Coronary artery (tissue), 2 donors: ENCODE data around the gene MAGOH.

Experiments
- DNase-seq: peaks from one replicate; pipeline ENCODE4 v3.0.0-alpha.2; 2017; ENCODE audit warnings: low spot score
- H3K27ac ChIP-seq, 2 donors: fragments of 200-600 bp; sonication (generic); one replicate each; pipeline ENCODE4 v1.5.1; 2016 to 2019
- H3K4me3 ChIP-seq: fragments of 200-600 bp; sonication (generic); 2 replicates; pipeline ENCODE4 v1.5.1; 2016; ENCODE audit warnings: mild to moderate bottlenecking, moderate library complexity
- TF ChIP-seq, protein P1 (sequence below): fragments of 200-600 bp; sonication (generic); IDR thresholded peaks from one replicate; pipeline ENCODE4 v1.5.1; 2019; ENCODE audit warnings: antibody characterized with exemption

MAGOH gene

DNA sequence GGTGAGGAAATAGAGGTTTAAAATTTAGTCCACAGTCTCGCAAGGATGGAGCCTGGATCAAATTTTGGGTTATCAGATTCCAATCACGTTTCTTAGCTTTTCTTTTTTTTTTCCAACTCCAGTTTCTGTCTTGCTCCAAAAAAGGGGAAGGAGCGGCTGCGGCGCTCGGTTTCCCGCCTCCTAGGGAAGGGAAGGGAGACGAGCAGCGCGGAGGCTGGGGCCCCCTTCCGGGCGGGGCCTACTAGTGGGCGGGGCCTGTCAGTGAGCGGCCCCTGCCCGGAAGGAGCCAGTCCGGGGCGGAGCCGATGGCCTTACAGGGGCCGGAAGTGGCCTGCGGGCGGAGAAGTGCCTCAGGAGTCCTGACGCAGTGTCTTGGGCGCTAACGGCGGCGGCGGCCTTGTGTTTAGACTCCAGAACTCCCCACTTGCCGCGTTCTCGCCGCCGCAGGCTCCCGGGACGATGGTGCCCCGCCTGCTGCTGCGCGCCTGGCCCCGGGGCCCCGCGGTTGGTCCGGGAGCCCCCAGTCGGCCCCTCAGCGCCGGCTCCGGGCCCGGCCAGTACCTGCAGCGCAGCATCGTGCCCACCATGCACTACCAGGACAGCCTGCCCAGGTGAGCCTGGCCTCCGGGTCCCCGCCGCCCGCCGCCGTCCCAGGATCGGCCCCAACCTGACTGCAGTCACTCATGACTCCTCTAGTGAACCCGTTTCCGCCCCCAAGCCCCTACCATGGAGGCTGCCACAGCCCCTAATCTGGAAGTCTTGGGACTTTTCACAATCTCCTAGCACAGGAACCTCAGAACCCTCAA, 41.6 kb downstream of the MAGOH start, which contains the start of gene CPT2:
CPT2 (plus strand) TSS at position 340 of the 806 bp plus-strand sequence; CDS start at position 460, 120 bp downstream.
- TF ChIP-seq, protein P1, sequence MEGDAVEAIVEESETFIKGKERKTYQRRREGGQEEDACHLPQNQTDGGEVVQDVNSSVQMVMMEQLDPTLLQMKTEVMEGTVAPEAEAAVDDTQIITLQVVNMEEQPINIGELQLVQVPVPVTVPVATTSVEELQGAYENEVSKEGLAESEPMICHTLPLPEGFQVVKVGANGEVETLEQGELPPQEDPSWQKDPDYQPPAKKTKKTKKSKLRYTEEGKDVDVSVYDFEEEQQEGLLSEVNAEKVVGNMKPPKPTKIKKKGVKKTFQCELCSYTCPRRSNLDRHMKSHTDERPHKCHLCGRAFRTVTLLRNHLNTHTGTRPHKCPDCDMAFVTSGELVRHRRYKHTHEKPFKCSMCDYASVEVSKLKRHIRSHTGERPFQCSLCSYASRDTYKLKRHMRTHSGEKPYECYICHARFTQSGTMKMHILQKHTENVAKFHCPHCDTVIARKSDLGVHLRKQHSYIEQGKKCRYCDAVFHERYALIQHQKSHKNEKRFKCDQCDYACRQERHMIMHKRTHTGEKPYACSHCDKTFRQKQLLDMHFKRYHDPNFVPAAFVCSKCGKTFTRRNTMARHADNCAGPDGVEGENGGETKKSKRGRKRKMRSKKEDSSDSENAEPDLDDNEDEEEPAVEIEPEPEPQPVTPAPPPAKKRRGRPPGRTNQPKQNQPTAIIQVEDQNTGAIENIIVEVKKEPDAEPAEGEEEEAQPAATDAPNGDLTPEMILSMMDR = no peak
- Histone ChIP-seq H3K27ac (peak within 1 kb of the TSS; percentile 94 to 100), H3K4me3 (peak within 1 kb of the TSS; percentile 98)
- DNase-seq = peak; percentile 97

DNA sequence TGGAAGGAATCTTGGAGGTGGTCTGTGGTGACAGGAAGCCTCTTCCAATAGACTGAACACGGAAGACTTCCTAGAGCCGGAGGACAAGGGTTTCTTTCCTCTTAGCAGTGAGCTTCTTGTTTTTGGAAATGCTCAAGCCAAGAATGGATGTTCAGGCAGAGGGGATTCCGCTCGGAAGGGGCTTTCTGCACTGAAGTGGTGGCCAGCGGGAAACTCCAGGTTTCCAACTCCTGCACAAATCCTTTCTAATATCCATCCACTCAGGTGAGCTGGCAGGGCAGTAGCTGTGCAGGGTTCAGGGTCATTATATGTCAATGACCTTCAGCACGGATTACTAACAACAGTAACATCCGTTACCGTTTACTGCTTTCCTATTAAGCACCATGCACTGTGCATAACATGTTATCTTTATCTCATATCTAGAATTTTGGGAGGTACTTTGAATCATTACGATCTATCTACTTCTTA, 42.3 kb downstream of the MAGOH start:
- Histone ChIP-seq H3K4me3 (peak overlapping the region; percentile 98), H3K27ac (peak overlapping the region; percentile 94 to 100)
- no peak for DNase-seq
- TF ChIP-seq, protein P1 = no peak

GRCh38 chr1:53195246-53196016, 42.9 kb downstream of the MAGOH start:
- DNase-seq = no peak
- peak overlapping the region; percentile 94 to 100 for H3K27ac ChIP-seq
- TF ChIP-seq, protein P1 = no peak
- H3K4me3 ChIP-seq = peak overlapping the region; percentile 98

DNA sequence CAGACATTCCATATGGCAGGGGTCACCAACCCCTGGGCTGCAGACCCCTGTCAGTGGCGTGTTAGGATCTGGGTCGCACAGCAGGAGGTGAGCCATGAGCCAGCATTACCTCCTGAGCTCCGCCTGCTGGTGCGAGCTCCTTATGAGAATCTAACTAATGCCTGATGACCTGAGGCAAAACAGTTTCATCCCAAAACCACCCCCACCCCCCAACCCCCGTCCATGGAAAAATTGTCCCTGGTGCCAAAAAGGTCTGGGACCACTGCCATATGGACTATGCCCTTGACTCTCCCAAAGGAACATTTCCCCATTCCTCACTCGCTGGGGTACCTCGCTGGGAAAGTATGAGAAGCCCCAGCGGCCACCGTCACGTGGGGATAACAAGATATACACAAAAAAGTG, 48.1 kb downstream of the MAGOH start:
- no peak for DNase-seq
- TF ChIP-seq, protein P1 = no peak
- no peak overlapping the region for H3K27ac ChIP-seq

DNA sequence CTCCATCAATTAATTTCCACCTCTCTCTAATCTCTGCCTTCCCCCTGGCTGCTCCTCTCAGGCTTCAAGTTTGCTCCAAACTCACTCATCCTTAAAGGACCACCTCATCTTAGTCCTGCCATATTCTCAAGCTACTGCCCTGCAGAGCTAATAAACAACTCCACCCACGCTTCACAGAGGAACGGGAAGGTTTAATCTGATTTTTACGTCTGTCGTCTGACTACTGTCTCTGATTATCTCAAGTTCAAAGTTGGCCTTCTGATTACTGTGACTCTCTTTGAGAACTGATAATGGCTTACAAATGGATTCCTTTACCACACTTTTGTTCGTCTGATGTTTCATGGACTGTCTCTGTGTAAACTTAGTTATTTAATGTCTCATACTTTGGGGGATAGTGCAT, 49.3 kb downstream of the MAGOH start:
- Histone ChIP-seq H3K27ac (no peak overlapping the region), H3K4me3 (no peak overlapping the region)
- DNase-seq = no peak
- TF ChIP-seq, protein P1 = no peak

More for the DNA sequence above, 48.1 kb downstream of the MAGOH start:
- H3K4me3 ChIP-seq = no peak overlapping the region

DNA sequence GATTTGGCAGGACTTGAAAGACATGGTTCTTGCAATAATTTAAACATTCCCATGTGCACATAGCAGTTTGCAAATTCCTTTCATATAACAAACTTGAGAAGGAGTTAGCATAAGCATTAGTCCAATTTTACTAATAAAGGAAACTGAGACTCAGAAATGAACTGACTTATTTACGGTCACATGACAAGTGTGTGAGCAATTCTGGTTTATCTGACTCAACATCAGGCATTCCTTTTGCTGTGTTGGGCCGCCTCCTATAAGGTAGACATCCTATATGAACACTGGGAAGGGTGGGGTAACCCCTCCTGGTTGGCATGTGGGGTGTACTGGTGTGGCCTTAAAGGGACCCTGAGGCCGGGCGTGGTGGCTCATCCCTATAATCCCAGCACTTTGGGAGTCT, 50.2 kb downstream of the MAGOH start:
- no peak for DNase-seq
- Histone ChIP-seq H3K27ac (no peak overlapping the region), H3K4me3 (no peak overlapping the region)
- TF ChIP-seq, protein P1 = no peak
